GM23338 (cell line): ENCODE data around the gene MAN1C1. TPM values are rescaled to one million over a fixed set of nuclear protein-coding genes. Genes with fewer than 3 reads are reported as not detected.

Experiments used
- ATAC-seq: fragments of 200-7000 bp; cut with Tn5 transposase; 3 replicates; pipeline ENCODE4 v1.9.1; 2020
- DNase-seq: peaks from one replicate; pipeline ENCODE4 v3.0.0-alpha.2; 2015; ENCODE audit warnings: low spot score
- H2AFZ ChIP-seq: fragments of 200-600 bp; sonication (generic); 2 replicates; pipeline ENCODE4 v1.8.0; 2016; ENCODE audit warnings: antibody characterized with exemption, mild to moderate bottlenecking, moderate library complexity
- H3F3A ChIP-seq: fragments of 200-600 bp; sonication (generic); replicated peaks from 2 replicates; pipeline ENCODE4 v1.8.0; 2017; ENCODE audit warnings: antibody characterized with exemption, mixed run types, low read depth
- H3K27ac ChIP-seq: fragments of 200-600 bp; sonication (generic); 2 replicates; pipeline ENCODE4 v1.6.1; 2016; ENCODE audit warnings: low read depth
- H3K27me3 ChIP-seq: fragments of 200-600 bp; sonication (generic); 2 replicates; pipeline ENCODE4 v1.8.0; 2016; ENCODE audit warnings: mild to moderate bottlenecking, mixed run types, moderate library complexity; ENCODE audit not compliant: insufficient read depth
- H3K36me3 ChIP-seq: fragments of 200-600 bp; sonication (generic); 2 replicates; pipeline ENCODE4 v1.8.0; 2016; ENCODE audit warnings: mild to moderate bottlenecking; ENCODE audit not compliant: insufficient read depth
- H3K4me1 ChIP-seq: fragments of 200-600 bp; sonication (generic); 2 replicates; pipeline ENCODE4 v1.8.0; 2016; ENCODE audit warnings: mild to moderate bottlenecking, moderate library complexity; ENCODE audit not compliant: insufficient read depth
- H3K4me2 ChIP-seq: fragments of 200-600 bp; sonication (generic); 2 replicates; pipeline ENCODE4 v1.7.1; 2017; ENCODE audit warnings: mixed run types
- H3K4me3 ChIP-seq: fragments of 200-600 bp; sonication (generic); 2 replicates; pipeline ENCODE4 v1.6.1; 2016; ENCODE audit warnings: mixed run types
- H3K79me2 ChIP-seq: fragments of 200-600 bp; sonication (generic); replicated peaks from 2 replicates; pipeline ENCODE4 v1.8.0; 2017; ENCODE audit warnings: mild to moderate bottlenecking; ENCODE audit not compliant: insufficient read depth
- H3K9me2 ChIP-seq: fragments of 200-600 bp; sonication (generic); 2 replicates; pipeline ENCODE4 v1.8.0; 2017; ENCODE audit not compliant: insufficient read depth
- H4K20me1 ChIP-seq: fragments of 200-600 bp; sonication (generic); replicated peaks from 2 replicates; pipeline ENCODE4 v1.8.0; 2017; ENCODE audit warnings: mild to moderate bottlenecking; ENCODE audit not compliant: insufficient read depth
- H3K27ac Mint-ChIP-seq: 2 replicates; pipeline ENCODE4 v1.8.0; 2020; ENCODE audit warnings: inconsistent platforms, mild to moderate bottlenecking, moderate library complexity, mixed read lengths
- H3K27me3 Mint-ChIP-seq: 3 replicates; pipeline ENCODE4 v1.8.0; 2022; ENCODE audit warnings: low read depth, mild to moderate bottlenecking, moderate library complexity, mixed read lengths, inconsistent platforms; ENCODE audit not compliant: insufficient read depth, poor library complexity
- H3K36me3 Mint-ChIP-seq: 3 replicates; pipeline ENCODE4 v1.8.0; 2021; ENCODE audit warnings: low read depth, mild to moderate bottlenecking, inconsistent platforms, moderate library complexity, mixed read lengths
- H3K4me1 Mint-ChIP-seq: 3 replicates; pipeline ENCODE4 v1.8.0; 2020; ENCODE audit warnings: mild to moderate bottlenecking, inconsistent platforms, mixed read lengths
- H3K4me3 Mint-ChIP-seq: 3 replicates; pipeline ENCODE4 v1.8.0; 2021; ENCODE audit warnings: moderate library complexity, mild to moderate bottlenecking, inconsistent platforms, mixed read lengths
- H3K9me3 Mint-ChIP-seq: 3 replicates; pipeline ENCODE4 v1.8.0; 2020; ENCODE audit warnings: moderate library complexity, mild to moderate bottlenecking, inconsistent platforms, mixed read lengths
- CREB1 ChIP-seq: fragments of 250-450 bp; sonication (Bioruptor Pico); IDR thresholded peaks from 2 replicates; pipeline ENCODE4 v1.5.0; 2020; ENCODE audit warnings: low read depth, mild to moderate bottlenecking, moderate library complexity
- ETS1 ChIP-seq: IDR thresholded peaks from 2 replicates; pipeline ENCODE4 v1.6.1; 2016; ENCODE audit warnings: antibody characterized with exemption
- EZH2phosphoT487 ChIP-seq: fragments of 200-600 bp; sonication (generic); IDR thresholded peaks from one replicate; pipeline ENCODE4 v1.8.1; 2018; ENCODE audit warnings: antibody characterized with exemption; ENCODE audit not compliant: unreplicated experiment
- STAT1 ChIP-seq: IDR thresholded peaks from one replicate; pipeline ENCODE4 v1.6.1; 2016; ENCODE audit warnings: antibody characterized with exemption; ENCODE audit not compliant: unreplicated experiment
- ZNF114 ChIP-seq: fragments of 250-450 bp; sonication (Bioruptor Pico); IDR thresholded peaks from 2 replicates; pipeline ENCODE4 v1.5.0; 2020; ENCODE audit warnings: mild to moderate bottlenecking, moderate library complexity
- ZNF331 ChIP-seq: fragments of 250-450 bp; sonication (Bioruptor Pico); IDR thresholded peaks from 2 replicates; pipeline ENCODE4 v1.5.0; 2020; ENCODE audit warnings: low read depth, mild to moderate bottlenecking, moderate library complexity
- ZNF462 ChIP-seq: fragments of 250-450 bp; sonication (Bioruptor Pico); IDR thresholded peaks from 2 replicates; pipeline ENCODE4 v1.5.0; 2020; ENCODE audit warnings: mild to moderate bottlenecking, moderate library complexity
- polyA plus RNA-seq: library from polyadenylated mRNA; unstranded; fragments of >200 nt; fragmentation: Nextera tagmentation; extraction: Ambion mirVana; gene quantifications from 2 replicates; pipeline ENCODE4 v1.2.1, GENCODE V29; 2016
- total RNA-seq: library from RNA; depleted of rRNA; stranded (reverse); fragments of >200 nt; shearing (Covaris generic); gene quantifications from 2 replicates; pipeline ENCODE4 v1.2.3, GENCODE V29; 2014

The MAN1C1 gene
- total and polyA plus RNA-seq, 2 experiments from 2014 or later = 5.4 to 13.6 TPM

- TF ChIP-seq ZNF462 (CRISPR knock-in tag) = no peak
- TF ChIP-seq ZNF331 (CRISPR knock-in tag) = no peak
- no peak for TF ChIP-seq STAT1
These were observed 34.8 kb upstream of the MAN1C1 start (continued) for GRCh38 chr1:25581764-25582163.

GRCh38 chr1:25583519-25584370, 32.8 kb upstream of the MAN1C1 start:
- no peaks in the 10 kb centered on the region for H3K27me3 ChIP-seq
- TF ChIP-seq ZNF114 = no peak
- no peak for TF ChIP-seq ZNF462 (CRISPR knock-in tag)
- no peak for TF ChIP-seq CREB1 (CRISPR knock-in tag)
- no peak for TF ChIP-seq EZH2phosphoT487
- TF ChIP-seq ETS1 = no peak

More at GRCh38 chr1:25583519-25584370, 32.8 kb upstream of the MAN1C1 start:
- Mint-ChIP-seq H3K9me3 (no peaks in the 10 kb centered on the region; the same call in 2 of the 3 replicates), H3K27me3 (peaks cover 6% of the 10 kb centered on the region), H3K4me3 (no peak overlapping the region), H3K27ac (no peak overlapping the region), H3K36me3 (no peaks in the 10 kb centered on the region; the same call in 2 of the 3 replicates), H3K4me1 (peaks cover 37% of the 10 kb centered on the region)
- no peak overlapping the region for H3K4me2 ChIP-seq
- no peak overlapping the region for H3K27ac ChIP-seq
- peaks cover 14% of the 10 kb centered on the region; the same call in 1 of the 2 replicates for H3F3A ChIP-seq
- DNase-seq (no peak), ATAC-seq (no peak)
- no peak overlapping the region for H2AFZ ChIP-seq
- no peaks in the 10 kb centered on the region for H4K20me1 ChIP-seq
- no peak overlapping the region for H3K4me3 ChIP-seq
- peaks cover 18% of the 10 kb centered on the region for H3K4me1 ChIP-seq
- no peaks in the 10 kb centered on the region; the same call in 1 of the 2 replicates for H3K9me2 ChIP-seq
- H3K79me2 ChIP-seq = no peaks in the 10 kb centered on the region
- H3K36me3 ChIP-seq = no peaks in the 10 kb centered on the region
